GM21360 (cell line): Measurements from ENCODE around the gene ZSWIM5.
"Not testable (repeated sequence)": the region's sequence is repeated elsewhere in the genome, so short reads cannot be mapped to it uniquely, and the experiment has no call there.

Source experiments
- ATAC-seq: cut with Tn5 transposase; IDR thresholded peaks from one replicate; pipeline ENCODE4 v1.9.1; 2021; ENCODE audit warnings: mild to moderate bottlenecking, moderate library complexity; ENCODE audit not compliant: unreplicated experiment

ZSWIM5 gene

DNA sequence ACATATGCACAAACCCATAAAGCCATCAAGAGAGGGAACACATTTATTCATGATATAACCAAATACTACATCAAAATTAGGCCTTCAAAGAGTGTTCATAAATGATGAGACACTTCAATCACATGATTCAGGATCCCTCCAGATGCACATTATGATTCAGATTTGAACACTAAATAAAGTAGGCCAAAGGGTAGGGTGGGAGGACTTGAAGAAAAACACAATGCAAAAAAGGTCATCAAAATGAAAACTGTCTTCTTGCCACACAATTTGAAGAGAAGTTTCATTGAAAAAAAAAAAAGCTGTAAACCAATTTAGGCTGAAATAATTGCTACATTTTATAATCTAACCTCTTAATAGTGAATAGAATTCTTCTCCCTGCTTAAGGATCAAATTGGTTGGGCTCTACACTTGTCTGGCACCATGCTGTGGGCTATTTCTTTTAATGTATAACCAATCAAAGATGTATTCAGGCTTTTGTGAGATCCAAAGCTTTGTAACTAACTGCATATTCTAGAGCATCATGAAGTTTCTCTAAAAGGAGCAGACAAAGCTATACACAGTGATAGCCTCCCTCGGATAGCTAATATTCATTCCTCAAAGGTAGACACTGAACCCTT, 58.1 kb downstream of the ZSWIM5 start:
- no peak for ATAC-seq

DNA sequence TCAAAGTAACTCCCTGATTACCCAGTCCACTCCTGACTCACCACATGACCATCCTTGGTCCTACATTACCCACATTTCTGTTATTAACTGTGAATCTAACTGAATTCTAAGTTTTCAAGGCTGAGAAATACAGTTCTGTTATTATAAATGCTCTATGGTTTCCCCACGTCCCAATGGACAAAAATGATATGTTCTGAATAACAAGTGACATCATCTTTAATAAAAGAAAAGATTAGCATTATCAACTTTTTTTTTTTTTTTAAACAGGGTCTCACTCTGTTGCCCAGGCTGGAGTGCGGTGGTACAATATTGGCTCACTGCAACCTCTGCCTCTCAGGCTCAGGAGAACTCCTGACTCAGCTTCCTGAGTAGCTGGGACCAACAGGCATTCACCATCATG, 59.6 kb downstream of the ZSWIM5 start:
- no peak for ATAC-seq

DNA sequence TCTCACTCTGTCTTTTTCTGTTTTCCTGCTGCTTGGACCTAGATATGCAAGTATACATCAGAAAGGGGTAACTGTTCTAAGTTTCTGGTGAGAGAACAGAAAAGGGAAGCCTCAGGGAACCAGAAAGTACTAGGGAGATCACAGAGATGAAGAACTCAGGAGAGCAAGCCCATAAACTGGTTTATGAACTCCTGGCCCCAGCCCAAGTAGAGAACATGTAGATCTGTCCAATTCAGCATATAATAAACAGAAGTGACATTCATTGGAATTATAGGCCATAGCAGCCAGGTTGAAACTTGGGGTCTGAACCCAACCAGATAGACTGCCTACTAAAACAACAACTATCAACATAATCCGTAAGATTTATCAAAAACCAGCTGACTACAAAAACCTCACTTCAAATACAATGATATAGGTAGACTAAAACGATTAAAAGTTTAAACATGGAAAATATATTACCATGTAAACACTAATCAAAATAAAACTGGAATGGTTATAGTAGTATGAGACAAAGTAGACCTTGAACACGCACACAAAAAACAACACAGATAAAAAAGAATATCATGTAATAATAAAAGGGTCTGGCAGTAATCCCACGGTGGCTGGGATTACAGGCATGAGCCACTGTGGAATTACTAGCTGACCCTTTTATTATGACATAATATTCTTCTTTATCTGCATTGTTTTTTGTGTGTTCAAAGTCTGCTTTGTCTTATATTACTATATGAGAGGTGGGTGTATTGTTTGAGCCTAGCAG, 65.0 kb downstream of the ZSWIM5 start:
- no peak for ATAC-seq

DNA sequence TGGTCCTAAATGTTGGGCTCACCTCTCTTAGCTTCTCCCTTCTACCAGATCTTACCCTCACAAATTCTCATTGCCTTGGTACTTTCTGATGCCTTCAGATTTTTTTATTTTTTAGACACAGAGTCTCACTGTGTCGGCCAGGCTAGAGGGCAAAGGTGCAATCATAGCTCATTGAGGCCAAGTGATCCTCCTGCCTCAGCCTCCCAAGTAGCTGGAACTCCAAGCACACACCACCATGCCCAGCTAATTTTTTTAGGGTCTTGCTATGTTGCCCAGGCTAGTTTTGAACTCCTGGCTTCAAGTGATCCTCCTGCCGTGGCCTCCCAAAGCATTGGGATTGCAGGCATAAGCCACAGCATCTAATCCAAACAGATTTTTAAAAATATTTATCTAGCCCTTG, 69.4 kb downstream of the ZSWIM5 start:
- no peak for ATAC-seq

DNA sequence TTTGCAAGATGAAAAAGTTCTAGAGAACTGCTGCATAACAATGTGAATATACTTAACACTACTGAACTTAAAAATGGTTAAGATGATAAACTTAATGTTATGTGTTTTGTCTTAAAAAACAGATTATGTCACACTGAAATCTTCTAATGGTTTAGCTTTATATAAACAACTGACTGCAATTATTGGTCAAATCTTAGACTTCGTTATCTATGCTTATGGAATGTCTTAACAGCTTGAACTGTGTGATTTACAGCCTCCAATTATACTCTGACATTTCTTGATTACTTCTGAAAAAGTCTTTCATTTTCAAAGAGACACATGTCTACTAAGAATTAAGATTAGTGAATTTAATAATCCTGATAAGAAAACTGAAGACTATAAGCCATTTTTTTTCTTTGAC, 71.1 kb downstream of the ZSWIM5 start:
- no peak for ATAC-seq

DNA sequence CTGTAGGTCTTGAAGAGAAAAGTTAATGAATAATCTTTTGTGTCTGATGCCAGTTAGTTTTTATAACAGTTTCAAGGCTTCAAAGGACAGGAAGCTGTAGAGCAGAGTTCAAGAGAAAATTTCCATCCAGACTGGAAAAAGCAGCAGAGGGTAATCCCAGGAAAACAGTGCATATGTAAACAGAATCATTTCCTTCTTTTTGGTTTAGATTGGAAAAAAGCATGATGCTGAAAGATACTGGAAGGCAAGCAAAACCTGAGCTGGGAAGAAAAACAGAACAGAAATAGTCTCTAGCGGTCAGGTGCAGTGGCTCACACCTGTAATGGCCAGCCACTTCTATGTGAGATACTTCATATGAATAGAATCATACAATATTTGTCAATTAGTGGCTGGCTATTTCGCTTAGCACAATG, 71.9 kb downstream of the ZSWIM5 start:
- ATAC-seq, result no peak

DNA sequence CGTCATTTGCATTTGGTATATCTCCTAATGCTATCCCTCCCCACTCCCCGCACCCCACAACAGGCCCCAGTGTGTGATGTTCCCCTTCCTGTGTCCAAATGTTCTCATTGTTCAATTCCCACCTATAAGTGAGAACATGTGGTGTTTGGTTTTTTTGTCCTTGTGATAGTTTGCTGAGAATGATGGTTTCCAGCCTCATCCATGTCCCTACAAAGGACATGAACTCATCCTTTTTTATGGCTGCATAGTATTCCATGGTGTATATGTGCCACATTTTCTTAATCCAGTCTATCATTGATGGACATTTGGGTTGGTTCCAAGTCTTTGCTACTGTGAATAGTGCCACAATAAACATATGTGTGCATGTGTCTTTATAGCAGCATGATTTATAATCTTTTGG, 73.7 kb downstream of the ZSWIM5 start:
- not testable (repeated sequence) for ATAC-seq

DNA sequence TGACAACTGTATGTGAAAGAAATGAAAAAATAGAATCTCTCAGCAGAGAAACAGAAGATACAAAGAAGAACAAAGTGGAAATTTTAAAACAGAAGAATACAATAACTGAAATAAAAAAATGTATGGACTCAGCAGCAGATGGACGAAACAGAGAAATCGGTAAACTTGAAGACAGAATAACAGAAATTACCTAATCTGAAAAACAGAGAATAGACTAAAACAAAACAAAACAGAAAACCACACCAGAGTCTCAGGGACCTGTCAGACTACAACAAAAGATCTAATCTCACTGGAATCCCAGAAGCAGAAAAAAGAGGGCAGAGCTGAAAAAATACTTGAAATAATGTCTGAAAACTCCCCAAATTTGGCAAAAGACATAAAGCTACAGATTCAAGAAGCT, 83.0 kb downstream of the ZSWIM5 start:
- ATAC-seq, result no peak

DNA sequence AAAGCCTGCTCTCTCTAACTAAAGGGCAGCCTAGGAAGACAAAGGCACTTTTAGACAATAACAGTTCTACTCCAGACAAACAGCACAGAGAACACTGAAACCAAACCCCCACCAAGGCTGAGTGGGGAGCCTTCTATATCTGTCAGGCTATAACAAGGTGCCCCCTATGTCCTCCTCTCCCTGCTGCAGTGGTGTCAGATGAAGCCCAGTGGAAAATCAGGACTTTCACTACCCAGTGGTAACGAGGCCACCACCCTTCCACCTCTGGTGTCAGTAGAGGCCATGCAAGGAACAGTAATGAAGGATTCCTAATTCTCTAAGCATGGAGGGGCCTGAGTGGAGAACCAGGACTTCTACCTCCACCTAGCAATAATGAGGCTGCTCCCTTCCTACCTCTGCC, 83.7 kb downstream of the ZSWIM5 start:
- ATAC-seq, result no peak

DNA sequence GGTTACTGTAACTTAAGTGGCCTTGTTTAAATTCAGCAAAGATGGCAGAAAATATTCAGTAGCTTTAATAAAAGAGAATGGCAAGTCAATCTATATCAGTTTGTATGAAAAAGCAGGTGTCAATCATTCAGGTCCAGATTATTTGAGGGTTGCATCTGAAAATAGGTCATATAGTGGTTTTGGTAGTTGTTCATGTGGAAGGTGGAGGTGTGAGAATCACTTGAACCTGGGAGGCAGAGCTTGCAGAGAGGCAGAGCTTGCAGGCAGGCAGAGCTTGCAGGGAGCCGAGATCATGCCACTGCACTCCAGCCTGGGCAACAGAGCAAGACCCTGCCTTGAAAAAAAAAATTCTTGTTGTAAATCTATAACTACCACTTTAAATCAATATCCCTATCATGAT, 88.6 kb downstream of the ZSWIM5 start:
- no peak for ATAC-seq

DNA sequence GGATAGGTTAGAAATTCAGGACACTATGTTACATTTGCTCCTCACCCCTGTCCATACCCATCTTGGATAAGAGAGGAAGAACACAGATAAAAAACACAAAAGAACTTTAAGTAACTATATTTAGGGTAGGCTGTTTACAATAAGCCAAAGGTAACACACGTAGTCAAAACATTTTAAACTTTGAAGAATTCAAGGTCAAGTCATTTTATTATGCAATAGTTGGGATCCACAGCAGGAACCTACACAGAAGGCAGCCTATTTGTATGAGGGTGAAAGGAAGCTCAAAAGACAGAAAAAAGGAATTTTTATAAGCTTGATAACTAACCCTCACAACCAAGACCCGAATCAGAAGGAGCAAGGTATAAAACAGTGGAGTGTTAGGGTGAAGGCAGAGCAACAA, 89.6 kb downstream of the ZSWIM5 start:
- ATAC-seq, result no peak

DNA sequence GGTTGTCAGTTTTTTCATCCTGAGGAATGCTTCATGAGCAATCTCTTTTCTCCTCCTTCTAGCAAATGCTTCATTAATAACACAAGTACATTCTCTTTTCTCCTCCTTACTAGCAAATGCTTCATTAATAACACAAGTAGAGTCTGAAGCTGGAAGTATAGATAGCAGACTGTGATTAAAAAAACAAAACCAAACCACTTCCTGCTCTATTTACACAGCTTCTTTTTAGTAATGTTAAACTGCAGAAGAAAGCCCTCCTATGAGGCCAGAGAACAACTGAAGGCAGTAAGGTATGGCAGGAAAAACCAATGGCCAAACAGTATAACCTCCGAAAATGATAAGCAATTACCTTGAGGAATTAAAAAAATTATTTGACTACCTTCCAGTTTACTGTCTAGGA, 90.1 kb downstream of the ZSWIM5 start:
- ATAC-seq, result no peak

DNA sequence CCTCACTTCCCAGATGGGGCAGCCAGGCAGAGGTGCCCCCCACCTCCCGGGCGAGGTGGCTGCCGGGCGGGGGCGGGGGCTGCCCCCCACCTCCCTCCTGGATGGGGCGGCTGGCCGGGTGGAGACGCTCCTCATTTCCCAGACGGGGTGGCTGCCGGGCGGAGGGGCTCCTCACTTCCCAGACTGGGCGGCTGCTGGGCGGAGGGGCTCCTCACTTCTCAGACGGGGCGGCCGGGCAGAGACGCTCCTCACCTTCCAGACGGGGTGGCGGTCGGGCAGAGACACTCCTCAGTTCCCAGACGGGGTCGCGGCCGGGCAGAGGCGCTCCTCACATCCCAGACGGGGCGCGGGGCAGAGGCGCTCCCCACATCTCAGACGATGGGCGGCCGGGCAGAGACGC, 91.2 kb downstream of the ZSWIM5 start:
- ATAC-seq, result not testable (repeated sequence)

DNA sequence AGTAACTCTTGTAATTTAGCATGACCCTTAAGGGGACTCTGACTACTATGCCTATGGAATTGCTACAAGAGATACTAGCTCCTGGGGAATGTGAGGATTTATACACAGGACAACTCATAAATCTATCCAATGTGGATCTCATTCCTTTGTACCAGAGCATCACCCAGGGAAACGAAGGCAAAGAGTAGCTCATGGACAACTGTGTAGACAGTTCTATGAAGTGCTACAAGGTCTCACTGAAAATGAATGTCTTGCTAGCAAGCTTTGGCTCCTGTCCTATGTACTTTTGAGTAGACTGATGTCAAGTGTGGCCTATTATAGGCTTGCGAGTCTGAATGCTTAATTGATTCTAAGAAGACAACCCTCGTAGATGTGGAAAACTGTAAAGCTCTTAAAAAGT, 93.7 kb downstream of the ZSWIM5 start:
- no peak for ATAC-seq

DNA sequence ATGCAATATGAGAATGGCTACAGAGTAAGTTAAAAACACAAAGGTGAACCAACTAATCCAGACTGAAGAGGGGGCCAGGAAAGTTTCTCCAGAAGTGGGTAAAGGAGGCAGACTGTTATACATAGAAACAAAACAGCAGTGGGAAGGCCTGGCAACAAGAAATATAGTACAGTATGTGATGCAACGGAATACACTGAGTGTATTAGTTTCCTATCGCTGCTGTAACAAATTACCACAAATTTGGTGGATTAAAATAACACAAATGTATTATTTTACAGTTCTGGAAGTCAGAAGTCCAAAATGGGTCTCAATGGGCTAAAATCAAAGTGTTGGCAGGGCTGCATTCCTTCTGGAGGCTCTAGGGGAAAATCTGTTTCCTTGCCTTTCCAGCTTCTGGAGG, 95.2 kb downstream of the ZSWIM5 start:
- no peak for ATAC-seq

DNA sequence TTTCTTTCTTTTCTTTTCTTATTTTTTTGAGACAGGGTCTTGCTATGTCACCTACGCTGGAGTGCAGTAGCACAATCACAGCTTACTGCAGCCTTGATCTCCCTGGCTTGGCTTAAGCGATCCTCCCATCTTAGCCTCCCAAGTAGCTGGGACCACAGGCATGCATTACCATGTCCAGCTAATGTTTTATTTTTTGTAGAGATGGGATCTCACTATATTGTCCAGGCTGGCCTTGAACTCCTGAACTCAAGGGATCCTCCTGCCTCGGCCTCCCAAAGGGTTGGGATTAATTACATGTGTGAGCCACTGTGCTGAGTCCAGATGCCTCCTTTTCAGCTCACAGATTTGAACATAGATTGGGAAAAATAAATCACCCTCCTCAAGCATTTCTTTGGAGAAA, 98.6 kb downstream of the ZSWIM5 start:
- ATAC-seq, result no peak

DNA sequence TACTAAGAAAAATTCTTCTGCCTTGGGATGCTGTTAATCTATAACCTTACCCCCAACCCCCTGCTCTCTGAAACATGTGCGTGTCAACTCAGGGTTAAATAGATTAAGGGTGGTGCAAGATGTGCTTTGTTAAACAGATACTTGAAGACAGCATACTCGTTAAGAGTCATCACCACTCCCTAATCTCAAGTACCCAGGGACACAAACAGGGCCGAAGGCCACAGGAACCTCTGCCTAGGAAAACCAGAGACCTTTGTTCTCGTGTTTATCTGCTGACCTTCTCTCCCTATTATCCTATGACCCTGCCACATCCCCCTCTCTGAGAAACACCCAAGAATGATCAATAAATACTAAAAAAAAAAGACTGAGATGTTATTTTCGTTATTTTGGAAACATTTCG, 99.5 kb downstream of the ZSWIM5 start:
- ATAC-seq, result not testable (repeated sequence)

DNA sequence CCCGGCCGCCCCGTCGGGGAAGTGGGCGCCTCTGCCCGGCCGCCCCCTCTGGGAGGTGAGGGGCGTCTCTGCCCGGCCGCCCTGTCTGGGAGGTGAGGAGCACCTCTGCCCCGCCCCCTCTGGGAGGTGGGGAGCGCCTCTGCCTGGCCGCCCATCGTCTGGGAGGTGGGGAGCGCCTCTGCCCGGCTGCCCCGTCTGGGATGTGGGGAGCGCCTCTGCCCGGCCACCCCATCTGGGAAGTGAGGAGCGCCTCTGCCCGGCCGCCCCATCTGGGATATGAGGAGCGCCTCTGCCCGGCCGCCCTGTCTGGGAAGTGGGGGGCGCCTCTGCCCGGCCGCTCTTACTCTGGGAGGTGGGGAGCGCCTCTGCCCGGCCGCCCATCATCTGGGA, 100.3 kb downstream of the ZSWIM5 start:
- not testable (repeated sequence) for ATAC-seq

DNA sequence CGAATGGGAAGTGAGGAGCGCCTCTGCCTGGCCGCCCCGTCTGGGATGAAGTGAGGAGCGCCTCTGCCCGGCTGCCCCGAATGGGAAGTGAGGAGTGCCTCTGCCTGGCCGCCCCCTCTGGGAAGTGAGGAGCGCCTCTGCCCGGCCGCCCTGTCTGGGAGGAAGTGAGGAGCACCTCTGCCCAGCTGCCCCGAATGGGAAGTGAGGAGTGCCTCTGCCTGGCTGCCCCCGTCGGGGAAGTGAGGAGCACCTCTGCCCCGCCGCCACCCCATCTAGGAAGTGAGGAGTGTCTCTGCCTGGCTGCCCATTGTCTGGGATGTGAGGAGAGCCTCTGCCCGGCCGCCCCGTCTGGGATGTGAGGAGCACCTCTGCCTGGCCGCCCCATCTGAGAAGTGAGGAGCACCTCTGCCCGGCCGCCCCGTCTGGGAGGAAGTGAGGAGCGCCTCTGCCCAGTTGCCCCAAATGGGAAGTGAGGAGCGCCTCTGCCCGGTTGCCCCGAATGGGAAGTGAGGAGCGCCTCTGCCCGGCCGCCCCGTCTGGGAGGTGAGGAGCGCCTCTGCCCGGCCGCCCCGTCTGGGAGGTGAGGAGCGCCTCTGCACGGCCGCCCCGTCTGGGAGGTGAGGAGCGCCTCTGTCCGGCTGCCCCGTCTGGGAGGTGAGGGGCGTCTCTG, 100.8 kb downstream of the ZSWIM5 start:
- ATAC-seq, result not testable (repeated sequence)

DNA sequence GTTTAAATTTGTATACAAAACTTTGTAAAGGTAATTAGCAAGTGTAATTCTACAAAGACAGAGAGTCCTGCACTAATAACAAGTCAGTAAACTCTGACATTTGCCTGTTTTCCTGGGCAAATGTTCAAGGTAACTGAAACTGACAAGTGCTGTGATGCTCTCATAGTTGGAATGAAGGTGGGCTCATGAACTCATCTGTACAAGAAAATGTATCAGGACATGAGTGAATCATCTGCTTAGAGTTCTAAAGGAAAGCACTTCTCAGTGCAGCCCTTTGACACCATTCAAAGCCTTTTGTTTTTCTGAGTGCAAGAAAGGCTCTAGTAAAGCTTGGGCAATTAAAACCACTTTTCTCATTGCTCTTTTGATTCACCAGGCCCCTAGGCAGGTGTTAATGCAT, 102.9 kb downstream of the ZSWIM5 start:
- ATAC-seq, result no peak

DNA sequence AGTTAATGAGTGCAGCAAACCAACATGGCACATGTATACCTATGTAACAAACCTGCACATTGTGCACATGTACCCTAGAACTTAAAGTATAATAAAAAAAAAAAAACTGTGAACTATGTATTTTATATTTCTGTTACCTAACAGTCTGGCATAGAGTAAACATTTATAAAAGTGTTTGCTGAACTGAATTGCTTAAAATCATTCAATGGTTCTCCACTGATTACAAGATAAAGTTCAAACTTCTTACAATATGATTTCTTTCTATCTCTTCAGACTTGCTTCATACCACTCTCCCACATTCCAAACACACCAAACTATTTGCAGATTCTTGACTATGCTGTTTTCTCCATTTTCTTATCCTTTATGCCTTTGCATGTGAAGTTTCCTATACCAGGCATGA, 104.5 kb downstream of the ZSWIM5 start:
- no peak for ATAC-seq

DNA sequence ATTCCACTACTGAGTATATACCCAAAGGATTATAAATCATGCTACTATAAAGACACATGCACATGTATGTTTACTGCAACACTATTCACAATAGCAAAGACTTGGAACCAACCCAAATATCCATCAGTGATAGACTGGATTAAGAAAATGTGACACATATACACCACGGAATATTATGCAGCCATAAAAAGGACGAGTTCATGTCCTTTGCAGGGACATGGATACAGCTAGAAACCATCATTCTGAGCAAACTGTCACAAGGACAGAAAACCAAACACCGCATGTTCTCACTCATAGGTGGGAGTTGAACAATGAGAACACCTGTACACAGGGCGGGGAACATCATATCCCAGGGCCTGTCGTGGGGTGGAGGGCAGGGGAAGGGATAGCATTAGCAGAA, 104.9 kb downstream of the ZSWIM5 start:
- ATAC-seq, result not testable (repeated sequence)
